HepG2 (cell line): ENCODE measurements around the gene RNF149. TPM values are rescaled to one million over a fixed set of nuclear protein-coding genes. Genes with fewer than 3 reads are reported as not detected.
A peak's percentile ranks its signal among the peaks of the same experiment; 100 is the strongest.

Source experiments
- ASH2L ChIP-seq: fragments of 300-600, 200-600 bp; sonication (generic); IDR thresholded peaks from 2 replicates; pipeline ENCODE4 v1.7.0; 2017; ENCODE audit warnings: low read depth, mild to moderate bottlenecking, moderate library complexity, mixed read lengths, low read length; ENCODE audit not compliant: insufficient read length
- FOXA3 ChIP-seq: IDR thresholded peaks from 2 replicates; pipeline ENCODE4 v1.6.1; 2016; ENCODE audit warnings: missing genetic modification reagents, missing compliant biosample characterization
- FOXP4 ChIP-seq: sonication (generic); formaldehyde crosslinking; IDR thresholded peaks from 2 replicates; pipeline ENCODE4 v1.4.0; 2020; ENCODE audit warnings: missing genetic modification reagents
- GPN1 ChIP-seq: sonication (generic); formaldehyde crosslinking; IDR thresholded peaks from 2 replicates; pipeline ENCODE4 v1.5.1; 2020; ENCODE audit warnings: missing genetic modification reagents, borderline replicate concordance
- HOXA5 ChIP-seq: sonication (generic); formaldehyde crosslinking; IDR thresholded peaks from 2 replicates; pipeline ENCODE4 v1.4.0; 2020; ENCODE audit warnings: missing genetic modification reagents
- IRX3 ChIP-seq: sonication (generic); formaldehyde crosslinking; IDR thresholded peaks from 2 replicates; pipeline ENCODE4 v1.8.1; 2023; ENCODE audit warnings: mild to moderate bottlenecking, low read depth, missing genetic modification reagents, borderline replicate concordance
- MED1 ChIP-seq: sonication (generic); formaldehyde crosslinking; IDR thresholded peaks from 2 replicates; pipeline ENCODE4 v1.4.0; 2020; ENCODE audit warnings: missing genetic modification reagents
- MTERF4 ChIP-seq: sonication (generic); formaldehyde crosslinking; IDR thresholded peaks from 2 replicates; pipeline ENCODE4 v1.8.0; 2023; ENCODE audit warnings: mild to moderate bottlenecking, missing genetic modification reagents
- SMARCC2 ChIP-seq: fragments of 450-650 bp; IDR thresholded peaks from 2 replicates; pipeline ENCODE4 v1.6.1; 2017; ENCODE audit warnings: antibody characterized with exemption, mild to moderate bottlenecking
- SOX6 ChIP-seq, 2 experiments: fragments of 450-650 bp in 1 of 2; sonication (generic) in 1 of 2; formaldehyde crosslinking in 1 of 2; IDR thresholded peaks; 2 replicates each; pipeline versions ENCODE4 v1.4.0 to v1.6.1; 2017 to 2020; ENCODE audit warnings: antibody characterized with exemption in 1 of 2, mild to moderate bottlenecking in 1 of 2, missing genetic modification reagents in 1 of 2
- ZFP41 ChIP-seq: sonication (generic); formaldehyde crosslinking; IDR thresholded peaks from 2 replicates; pipeline ENCODE4 v1.4.0; 2020; ENCODE audit warnings: mild to moderate bottlenecking, missing genetic modification reagents, borderline replicate concordance
- ZNF431 ChIP-seq: sonication (generic); formaldehyde crosslinking; IDR thresholded peaks from 2 replicates; pipeline ENCODE4 v1.9.0; 2022; ENCODE audit warnings: missing genetic modification reagents, low read depth, mild to moderate bottlenecking, borderline replicate concordance
- ZNF563 ChIP-seq: sonication (generic); formaldehyde crosslinking; IDR thresholded peaks from 2 replicates; pipeline ENCODE4 v1.8.0; 2022; ENCODE audit warnings: mild to moderate bottlenecking, moderate library complexity, missing genetic modification reagents
- ZNF569 ChIP-seq: sonication (generic); formaldehyde crosslinking; IDR thresholded peaks from 2 replicates; pipeline ENCODE4 v1.5.0; 2020; ENCODE audit warnings: mild to moderate bottlenecking, missing genetic modification reagents, moderate library complexity, borderline replicate concordance
- ZNF784 ChIP-seq: sonication (generic); formaldehyde crosslinking; IDR thresholded peaks from 2 replicates; pipeline ENCODE4 v1.5.1; 2020; ENCODE audit warnings: missing genetic modification reagents, mild to moderate bottlenecking, borderline replicate concordance
- ZNF816 ChIP-seq: sonication (generic); formaldehyde crosslinking; IDR thresholded peaks from 2 replicates; pipeline ENCODE4 v1.8.0; 2022; ENCODE audit warnings: missing genetic modification reagents, mild to moderate bottlenecking, borderline replicate concordance
- polyA plus RNA-seq, 8 experiments: library from polyadenylated mRNA; depleted of rRNA in 3 of 8; stranded (reverse) in 7 of 8; unstranded in 1 of 8; fragments of >200 nt; fragmentation: Illumina TruSeq in 4 of 8; extraction: Trizol in 4 of 8; gene quantifications; 2 replicates each; pipeline versions ENCODE4 v1.2.1 to v1.2.3, GENCODE V29; 2011 to 2016; ENCODE audit warnings: low read depth in 4 of 8, missing spikeins in 1 of 8, mixed read lengths in 1 of 8; ENCODE audit not compliant: insufficient read depth in 1 of 8
- total RNA-seq, 5 experiments: library from RNA; depleted of rRNA; stranded (reverse); fragments of >200 nt; fragmentation: Illumina TruSeq; extraction: Trizol; gene quantifications; 2 replicates each; pipeline ENCODE4 v1.2.3, GENCODE V29; 2016; ENCODE audit warnings: low read depth in 1 of 5
- TF ChIP-seq, protein P1 (sequence below): sonication (generic); formaldehyde crosslinking; IDR thresholded peaks from 2 replicates; pipeline ENCODE4 v1.4.0; 2020; ENCODE audit warnings: mild to moderate bottlenecking, missing genetic modification reagents, borderline replicate concordance
- TF ChIP-seq, protein P2 (sequence below): IDR thresholded peaks from 2 replicates; pipeline ENCODE4 v1.6.1; 2018; ENCODE audit warnings: missing genetic modification reagents
- TF ChIP-seq, protein P3 (sequence below): IDR thresholded peaks from 2 replicates; pipeline ENCODE4 v1.6.1; 2016; ENCODE audit warnings: control low read depth

The RNF149 gene
- total and polyA plus RNA-seq, 2 of the 13 experiments (the other 11 are each of a cell fraction or from before 2014, with no cell fraction given), result 87.6 to 109 TPM

GRCh38 chr2:101253013-101253702, 55.3 kb downstream of the RNF149 start (continued):
- TF ChIP-seq, protein P1, sequence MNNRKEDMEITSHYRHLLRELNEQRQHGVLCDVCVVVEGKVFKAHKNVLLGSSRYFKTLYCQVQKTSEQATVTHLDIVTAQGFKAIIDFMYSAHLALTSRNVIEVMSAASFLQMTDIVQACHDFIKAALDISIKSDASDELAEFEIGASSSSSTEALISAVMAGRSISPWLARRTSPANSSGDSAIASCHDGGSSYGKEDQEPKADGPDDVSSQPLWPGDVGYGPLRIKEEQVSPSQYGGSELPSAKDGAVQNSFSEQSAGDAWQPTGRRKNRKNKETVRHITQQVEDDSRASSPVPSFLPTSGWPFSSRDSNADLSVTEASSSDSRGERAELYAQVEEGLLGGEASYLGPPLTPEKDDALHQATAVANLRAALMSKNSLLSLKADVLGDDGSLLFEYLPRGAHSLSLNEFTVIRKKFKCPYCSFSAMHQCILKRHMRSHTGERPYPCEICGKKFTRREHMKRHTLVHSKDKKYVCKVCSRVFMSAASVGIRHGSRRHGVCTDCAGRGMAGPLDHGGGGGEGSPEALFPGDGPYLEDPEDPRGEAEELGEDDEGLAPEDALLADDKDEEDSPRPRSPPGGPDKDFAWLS (CRISPR knock-in tag), result no peak
- TF ChIP-seq HOXA5 (CRISPR knock-in tag) (no peak), FOXP4 (0 out of 2 replicates have a peak, but pooled peaks have one; percentile 9), GPN1 (CRISPR knock-in tag) (no peak), FOXA3 (CRISPR knock-in tag) (no peak), SMARCC2 (no peak), ASH2L (peak; percentile 89), MTERF4 (CRISPR knock-in tag) (peak; percentile 1), IRX3 (peak; percentile 95), ZNF816 (CRISPR knock-in tag) (0 out of 2 replicates have a peak, but pooled peaks have one; percentile 21), ZNF563 (peak; percentile 84), ZFP41 (CRISPR knock-in tag) (peak; percentile 73; the same call in 1 of the 2 replicates), SOX6 (IDR thresholded peaks at IDR 0.05) (no peak), SOX6 (CRISPR knock-in tag; IDR thresholded peaks at IDR 0.05) (no peak), ZNF569 (CRISPR knock-in tag) (no peak), ZNF431 (CRISPR knock-in tag) (peak; percentile 54; the same call in 1 of the 2 replicates), MED1 (CRISPR knock-in tag) (0 out of 2 replicates have a peak, but pooled peaks have one; percentile 7), ZNF784 (peak; percentile 88)
- TF ChIP-seq, protein P2, sequence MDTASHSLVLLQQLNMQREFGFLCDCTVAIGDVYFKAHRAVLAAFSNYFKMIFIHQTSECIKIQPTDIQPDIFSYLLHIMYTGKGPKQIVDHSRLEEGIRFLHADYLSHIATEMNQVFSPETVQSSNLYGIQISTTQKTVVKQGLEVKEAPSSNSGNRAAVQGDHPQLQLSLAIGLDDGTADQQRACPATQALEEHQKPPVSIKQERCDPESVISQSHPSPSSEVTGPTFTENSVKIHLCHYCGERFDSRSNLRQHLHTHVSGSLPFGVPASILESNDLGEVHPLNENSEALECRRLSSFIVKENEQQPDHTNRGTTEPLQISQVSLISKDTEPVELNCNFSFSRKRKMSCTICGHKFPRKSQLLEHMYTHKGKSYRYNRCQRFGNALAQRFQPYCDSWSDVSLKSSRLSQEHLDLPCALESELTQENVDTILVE (CRISPR knock-in tag), result 0 out of 2 replicates have a peak, but pooled peaks have one; percentile 6
- TF ChIP-seq, protein P3, sequence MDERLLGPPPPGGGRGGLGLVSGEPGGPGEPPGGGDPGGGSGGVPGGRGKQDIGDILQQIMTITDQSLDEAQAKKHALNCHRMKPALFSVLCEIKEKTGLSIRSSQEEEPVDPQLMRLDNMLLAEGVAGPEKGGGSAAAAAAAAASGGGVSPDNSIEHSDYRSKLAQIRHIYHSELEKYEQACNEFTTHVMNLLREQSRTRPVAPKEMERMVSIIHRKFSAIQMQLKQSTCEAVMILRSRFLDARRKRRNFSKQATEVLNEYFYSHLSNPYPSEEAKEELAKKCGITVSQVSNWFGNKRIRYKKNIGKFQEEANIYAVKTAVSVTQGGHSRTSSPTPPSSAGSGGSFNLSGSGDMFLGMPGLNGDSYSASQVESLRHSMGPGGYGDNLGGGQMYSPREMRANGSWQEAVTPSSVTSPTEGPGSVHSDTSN (CRISPR knock-in tag), result 0 out of 2 replicates have a peak, but pooled peaks have one; percentile 8
